Thyroid gland (tissue), 4 donors: ENCODE results near the gene JADE3.

Source experiments
- POLR2A ChIP-seq, 2 donors: fragments of 450-650 bp; IDR thresholded peaks; one replicate each; pipeline ENCODE4 v1.6.1; 2017; ENCODE audit warnings: antibody characterized with exemption in 2 of 2, mild to moderate bottlenecking in 2 of 2, moderate library complexity in 1 of 2
- TF ChIP-seq, protein P1 (sequence below), 6 experiments: fragments of 200-600 bp in 3 of 6; fragments of 450-650 bp in 3 of 6; sonication (generic) in 3 of 6; IDR thresholded peaks; one replicate each; pipeline ENCODE4 v1.5.1; 2016 to 2019; ENCODE audit warnings: antibody characterized with exemption in 6 of 6, mild to moderate bottlenecking in 2 of 6, inconsistent platforms in 1 of 6, moderate library complexity in 1 of 6

DNA sequence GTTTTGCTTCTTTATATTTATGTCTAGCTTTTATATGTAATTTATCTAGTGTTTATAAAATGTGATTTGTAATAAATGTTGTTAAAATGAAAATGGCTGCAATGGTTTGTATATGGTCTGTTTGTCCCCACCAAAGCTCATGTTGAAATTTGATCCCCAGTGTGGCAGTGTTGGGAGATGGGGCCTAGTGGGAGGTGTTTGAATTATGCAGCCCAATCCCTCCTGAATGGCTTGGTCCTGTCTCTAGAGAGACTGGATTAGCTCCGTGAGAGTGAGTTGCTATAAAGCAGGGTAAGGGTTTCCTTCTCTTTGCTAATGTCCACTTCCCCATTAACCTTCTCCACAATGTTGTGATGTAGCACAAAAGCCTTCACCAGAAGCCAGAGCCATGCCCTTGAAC, 30.0 kb upstream of the JADE3 start:
- TF ChIP-seq, protein P1, sequence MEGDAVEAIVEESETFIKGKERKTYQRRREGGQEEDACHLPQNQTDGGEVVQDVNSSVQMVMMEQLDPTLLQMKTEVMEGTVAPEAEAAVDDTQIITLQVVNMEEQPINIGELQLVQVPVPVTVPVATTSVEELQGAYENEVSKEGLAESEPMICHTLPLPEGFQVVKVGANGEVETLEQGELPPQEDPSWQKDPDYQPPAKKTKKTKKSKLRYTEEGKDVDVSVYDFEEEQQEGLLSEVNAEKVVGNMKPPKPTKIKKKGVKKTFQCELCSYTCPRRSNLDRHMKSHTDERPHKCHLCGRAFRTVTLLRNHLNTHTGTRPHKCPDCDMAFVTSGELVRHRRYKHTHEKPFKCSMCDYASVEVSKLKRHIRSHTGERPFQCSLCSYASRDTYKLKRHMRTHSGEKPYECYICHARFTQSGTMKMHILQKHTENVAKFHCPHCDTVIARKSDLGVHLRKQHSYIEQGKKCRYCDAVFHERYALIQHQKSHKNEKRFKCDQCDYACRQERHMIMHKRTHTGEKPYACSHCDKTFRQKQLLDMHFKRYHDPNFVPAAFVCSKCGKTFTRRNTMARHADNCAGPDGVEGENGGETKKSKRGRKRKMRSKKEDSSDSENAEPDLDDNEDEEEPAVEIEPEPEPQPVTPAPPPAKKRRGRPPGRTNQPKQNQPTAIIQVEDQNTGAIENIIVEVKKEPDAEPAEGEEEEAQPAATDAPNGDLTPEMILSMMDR (IDR thresholded peaks at IDR 0.05), result no peak
- TF ChIP-seq POLR2A (IDR thresholded peaks at IDR 0.05), result no peak
